ENCODE data around the gene AGR2. TPM values are rescaled to one million over a fixed set of nuclear protein-coding genes. Genes with fewer than 3 reads are reported as not detected.
"Not testable (repeated sequence)": the region's sequence is repeated elsewhere in the genome, so short reads cannot be mapped to it uniquely, and the experiment has no call there.

AGR2 gene
- total RNA-seq = 2.9 to 4.6 TPM (median 3.2 TPM) in 3 replicates

- H3K27ac Mint-ChIP-seq = peak within 1 kb of the TSS; percentile 62
- no peaks in the 10 kb centered on the region for H3K27me3 Mint-ChIP-seq (ENCODE audit: low read depth)
- DNase-seq (ENCODE audit: low spot score in 2 of 2, unreplicated experiment in 2 of 2) = no peak
- H3K9me3 Mint-ChIP-seq = no peaks in the 10 kb centered on the region
- H3K4me3 Mint-ChIP-seq = no peak within 1 kb of the TSS
- H3K36me3 Mint-ChIP-seq = no peaks in the 10 kb centered on the region
- H3K4me1 Mint-ChIP-seq = peaks cover 27% of the 10 kb centered on the region
- no peak for TF ChIP-seq CTCF (IDR thresholded peaks at IDR 0.05; ENCODE audit: unreplicated experiment)
Observed at GRCh38 chr7:16804674-16805439, at the start of gene AGR2. Gene AGR2, minus strand, starts transcription at chr7:16804999. Its CDS starts 3,203 bp downstream, at chr7:16801796.

- not testable (repeated sequence) for H3K9me3 Mint-ChIP-seq
Observed at GRCh38 chr7:16853189-16853588, 48.4 kb upstream of the AGR2 start.

GRCh38 chr7:16851829-16852228 lies 47.0 kb upstream of the AGR2 start:
- no peaks in the 10 kb centered on the region for H3K27me3 Mint-ChIP-seq (ENCODE audit: low read depth)
- H3K9me3 Mint-ChIP-seq = no peaks in the 10 kb centered on the region
- no peak for TF ChIP-seq CTCF (IDR thresholded peaks at IDR 0.05; ENCODE audit: unreplicated experiment)
- no peak for DNase-seq (ENCODE audit: low spot score in 2 of 2, unreplicated experiment in 2 of 2)
- no peak overlapping the region for H3K27ac Mint-ChIP-seq
- H3K36me3 Mint-ChIP-seq = no peaks in the 10 kb centered on the region
- no peak overlapping the region for H3K4me3 Mint-ChIP-seq
- peaks cover 11% of the 10 kb centered on the region for H3K4me1 Mint-ChIP-seq

More at GRCh38 chr7:16853189-16853588, 48.4 kb upstream of the AGR2 start:
- H3K27me3 Mint-ChIP-seq (ENCODE audit: low read depth); DNase-seq (ENCODE audit: low spot score in 2 of 2, unreplicated experiment in 2 of 2); H3K4me3 Mint-ChIP-seq; H3K4me1 Mint-ChIP-seq; H3K27ac Mint-ChIP-seq; H3K36me3 Mint-ChIP-seq: not testable (repeated sequence)

- TF ChIP-seq CTCF (IDR thresholded peaks at IDR 0.05; ENCODE audit: unreplicated experiment) = no peak
- H3K4me3 Mint-ChIP-seq = no peak overlapping the region
- H3K27ac Mint-ChIP-seq = no peak overlapping the region
- no peaks in the 10 kb centered on the region for H3K9me3 Mint-ChIP-seq
- no peak for DNase-seq (ENCODE audit: low spot score in 2 of 2, unreplicated experiment in 2 of 2)
- H3K36me3 Mint-ChIP-seq = no peaks in the 10 kb centered on the region
- H3K27me3 Mint-ChIP-seq (ENCODE audit: low read depth) = no peaks in the 10 kb centered on the region
- peaks cover 21% of the 10 kb centered on the region for H3K4me1 Mint-ChIP-seq
Observed at GRCh38 chr7:16850614-16851466, 46.0 kb upstream of the AGR2 start.

GRCh38 chr7:16849296-16850148 lies 44.7 kb upstream of the AGR2 start:
- DNase-seq (ENCODE audit: low spot score in 2 of 2, unreplicated experiment in 2 of 2) = no peak
- TF ChIP-seq CTCF (IDR thresholded peaks at IDR 0.05; ENCODE audit: unreplicated experiment) = no peak
- no peaks in the 10 kb centered on the region for H3K9me3 Mint-ChIP-seq
- H3K27ac Mint-ChIP-seq = no peak overlapping the region
- no peaks in the 10 kb centered on the region for H3K36me3 Mint-ChIP-seq
- H3K27me3 Mint-ChIP-seq (ENCODE audit: low read depth) = no peaks in the 10 kb centered on the region
- no peak overlapping the region for H3K4me3 Mint-ChIP-seq
- H3K4me1 Mint-ChIP-seq = peaks cover 25% of the 10 kb centered on the region
